NCI-H2029 treated with DMSO at 0.1 percent for 48 hours (cell line): ENCODE results near the gene IFIT3.
A peak's percentile ranks its signal among the peaks of the same experiment; 100 is the strongest.
"Not testable (repeated sequence)": the region's sequence is repeated elsewhere in the genome, so short reads cannot be mapped to it uniquely, and the experiment has no call there.

Experiments used
- DNase-seq: peaks from one replicate; lab custom pipeline; 2025; lab: John Stamatoyannopoulos, UW

IFIT3 gene

DNA sequence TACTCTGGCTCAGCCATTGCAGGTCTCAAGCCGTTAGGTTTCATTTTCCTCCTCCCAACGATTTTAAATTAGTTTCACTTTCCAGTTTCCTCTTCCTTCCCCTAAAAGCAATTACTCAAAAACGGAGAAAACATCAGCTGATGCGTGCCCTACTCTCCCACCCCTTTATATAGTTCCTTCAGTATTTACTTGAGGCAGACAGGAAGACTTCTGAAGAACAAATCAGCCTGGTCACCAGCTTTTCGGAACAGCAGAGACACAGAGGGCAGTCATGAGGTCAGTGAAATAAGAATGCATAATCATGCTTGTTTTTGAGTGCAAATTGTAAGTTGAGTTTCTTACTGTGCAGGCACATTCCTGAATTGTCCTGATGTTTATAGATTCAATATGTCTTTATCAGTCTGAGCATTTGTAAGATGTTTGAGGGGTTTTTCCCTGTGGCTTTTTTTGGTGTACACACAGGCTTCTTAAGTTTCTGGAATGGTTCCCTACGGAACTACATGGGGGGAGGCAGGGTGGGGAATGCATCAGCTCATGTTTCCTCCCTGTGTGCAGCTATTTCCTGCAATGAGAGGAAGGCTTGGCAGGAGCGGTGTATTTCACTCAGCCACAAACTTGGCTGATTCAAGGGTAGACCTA lies at the start of gene IFIT3:
Gene IFIT3 (plus strand): TSS at position 195 of the 639 bp plus-strand sequence. CDS start 77 bp downstream, at position 272.
- DNase-seq: peak; percentile 15

GRCh38 chr10:89278034-89278535 lies 49.7 kb upstream of the IFIT3 start:
- no peak for DNase-seq

GRCh38 chr10:89278900-89279392 lies 48.9 kb upstream of the IFIT3 start:
- no peak for DNase-seq

- peak; percentile 24 for DNase-seq
Observed at GRCh38 chr10:89279421-89279869, 48.4 kb upstream of the IFIT3 start.

DNA sequence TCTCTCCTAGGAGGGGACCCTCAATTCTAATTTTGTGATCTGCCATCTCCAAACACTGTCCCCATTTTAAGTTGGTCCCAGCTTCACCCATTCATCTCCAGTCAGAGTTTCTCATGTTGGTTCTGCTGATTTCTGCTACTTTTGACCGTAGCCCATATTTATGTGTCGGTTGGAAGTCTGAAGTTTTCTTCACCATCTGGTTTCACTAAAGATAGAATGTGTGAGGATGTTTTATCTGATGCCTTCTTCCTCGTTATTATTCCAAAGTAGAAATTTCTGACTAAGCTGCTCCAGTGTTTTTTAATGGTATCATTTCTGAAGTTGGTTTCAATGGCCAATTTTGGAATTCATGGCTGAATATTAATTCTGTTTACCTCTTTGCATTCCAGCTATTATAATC lies 47.3 kb upstream of the IFIT3 start:
- DNase-seq: no peak

DNA sequence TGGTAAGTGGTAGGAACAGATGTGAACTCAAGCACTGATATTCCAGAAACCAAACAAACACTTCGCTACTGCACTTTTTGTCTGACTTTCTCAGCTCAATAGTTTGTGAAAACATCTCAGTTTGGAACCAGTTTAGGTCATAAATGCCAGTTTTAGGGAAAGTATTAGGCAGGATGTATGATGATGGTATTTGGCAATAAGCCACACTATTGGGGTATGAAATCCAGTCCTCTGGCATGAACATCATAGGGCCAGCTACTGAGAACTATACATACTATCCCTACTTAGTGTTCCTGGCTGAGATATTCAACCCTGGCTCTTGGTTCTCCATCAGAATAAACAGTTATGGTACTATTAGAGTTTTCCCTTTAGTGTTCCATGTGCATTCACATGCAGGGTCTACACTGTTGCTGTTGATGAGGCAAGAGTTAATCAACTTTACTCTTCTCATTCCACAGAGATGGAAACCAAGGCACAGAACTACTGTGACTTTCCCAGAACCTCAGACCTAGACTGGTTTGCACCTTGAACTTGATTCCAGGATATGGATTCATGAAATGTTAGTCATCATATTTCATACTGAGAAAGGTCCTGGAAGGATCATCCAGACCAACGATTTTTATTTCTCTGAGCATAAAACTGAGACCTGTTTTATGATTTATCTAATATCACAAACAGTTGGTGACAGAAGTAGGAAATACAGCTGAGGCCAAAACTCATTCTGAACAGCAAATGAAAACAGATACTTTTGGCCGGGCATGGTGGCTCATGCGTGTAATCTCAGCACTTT lies 46.0 kb upstream of the IFIT3 start:
- DNase-seq: no peak

DNA sequence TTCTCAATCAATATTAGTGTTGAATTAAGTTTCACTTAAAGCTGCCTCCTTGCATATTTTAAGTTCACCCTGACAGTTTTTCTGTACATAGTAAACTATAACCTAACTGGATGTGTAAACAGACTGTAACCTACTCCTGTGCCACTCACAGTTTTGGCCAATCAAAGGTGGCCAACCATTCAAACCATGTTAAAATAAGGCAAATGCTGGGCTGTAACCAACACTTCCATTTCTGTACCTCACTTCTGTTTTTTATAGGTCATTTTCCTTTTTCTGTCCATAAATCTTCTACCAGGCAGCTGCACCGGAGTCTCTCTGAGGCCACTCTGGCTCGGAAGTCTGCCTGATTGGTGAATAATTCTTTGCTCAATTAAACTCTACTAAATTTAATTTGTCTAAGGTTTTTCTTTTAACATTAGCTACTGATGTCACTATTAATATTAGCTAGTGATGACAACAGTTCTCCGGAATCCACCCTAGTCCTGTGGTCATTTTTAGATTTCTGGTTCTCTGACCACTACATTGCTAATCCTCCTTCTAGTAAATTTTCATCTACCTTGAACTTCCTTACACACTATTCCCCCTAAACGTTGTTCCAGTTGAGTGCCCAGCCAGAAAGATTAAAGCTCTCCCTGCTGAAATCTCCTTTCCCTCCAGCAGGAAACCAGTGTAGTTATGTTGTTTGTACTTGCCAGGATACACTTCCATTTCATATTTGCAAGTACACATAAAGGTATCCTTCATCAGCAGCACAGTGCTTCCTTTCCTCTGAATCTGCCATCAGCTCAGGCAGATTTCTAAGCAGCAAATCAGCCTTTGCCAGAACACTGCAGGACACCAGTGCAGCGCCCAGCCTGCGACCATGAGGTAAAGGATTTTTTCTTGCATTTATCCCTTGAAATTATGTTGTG lies 44.5 kb upstream of the IFIT3 start:
- DNase-seq: no peak

- no peak for DNase-seq
Observed at GRCh38 chr10:89283936-89284475, 43.8 kb upstream of the IFIT3 start.

DNA sequence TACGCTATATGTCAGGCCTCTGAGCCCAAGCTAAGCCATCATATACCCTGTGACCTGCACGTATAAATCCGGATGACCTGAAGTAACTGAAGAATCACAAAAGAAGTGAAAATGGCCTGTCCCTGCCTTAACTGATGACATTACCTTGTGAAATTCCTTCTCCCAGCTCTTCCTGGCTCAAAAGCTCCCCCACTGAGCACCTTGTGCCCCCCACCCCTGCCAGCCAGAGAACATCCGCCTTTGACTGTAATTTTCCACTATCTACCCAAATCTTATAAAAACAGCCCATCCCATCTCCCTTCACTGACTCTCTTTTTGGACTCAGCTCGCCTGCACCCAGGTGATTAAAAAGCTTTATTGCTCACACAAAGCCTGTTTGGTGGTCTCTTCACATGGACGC lies 43.1 kb upstream of the IFIT3 start:
- DNase-seq: not testable (repeated sequence)

GRCh38 chr10:89285303-89285702 lies 42.5 kb upstream of the IFIT3 start:
- not testable (repeated sequence) for DNase-seq

- DNase-seq: no peak
Observed at GRCh38 chr10:89294721-89295239, 33.0 kb upstream of the IFIT3 start.

DNA sequence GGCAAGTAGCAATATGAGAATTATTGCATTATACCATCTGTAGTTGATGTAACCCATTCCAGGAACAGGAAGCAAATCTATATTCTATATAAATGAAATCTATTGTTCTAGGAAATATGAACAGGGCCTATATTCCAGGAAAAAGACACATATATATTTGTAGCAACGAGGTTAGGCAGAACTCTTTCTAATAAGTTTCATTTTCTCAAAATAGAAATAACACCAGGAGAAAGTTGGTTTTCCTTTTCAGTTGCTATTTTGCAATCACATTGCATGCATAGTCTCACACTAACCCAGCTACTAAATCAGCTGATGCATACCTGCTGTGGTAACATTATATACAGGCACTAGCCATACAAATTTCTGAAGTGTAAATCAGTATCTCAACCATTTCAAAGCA lies 32.2 kb upstream of the IFIT3 start:
- no peak for DNase-seq

DNA sequence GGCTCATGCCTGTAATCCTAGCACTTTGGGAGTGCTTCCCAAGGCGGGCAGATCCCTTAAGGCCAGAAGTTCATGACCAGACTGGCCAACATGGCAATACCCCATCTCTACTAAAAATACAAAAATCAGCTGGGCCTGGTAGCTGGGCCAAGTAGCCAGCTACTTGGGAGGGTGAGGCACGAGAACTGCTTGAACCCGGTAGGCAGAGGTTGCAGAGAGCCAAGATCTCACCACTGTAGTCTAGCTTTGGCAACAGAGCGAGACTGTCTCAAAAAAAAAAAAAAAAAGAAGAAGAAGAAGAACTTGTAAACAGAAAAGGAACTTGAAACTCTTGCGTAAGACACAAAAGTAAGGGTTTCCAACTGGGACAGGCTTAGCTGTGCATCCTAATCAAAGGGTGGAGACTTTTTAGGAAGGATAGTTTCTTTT lies 31.6 kb upstream of the IFIT3 start:
- DNase-seq: no peak

DNA sequence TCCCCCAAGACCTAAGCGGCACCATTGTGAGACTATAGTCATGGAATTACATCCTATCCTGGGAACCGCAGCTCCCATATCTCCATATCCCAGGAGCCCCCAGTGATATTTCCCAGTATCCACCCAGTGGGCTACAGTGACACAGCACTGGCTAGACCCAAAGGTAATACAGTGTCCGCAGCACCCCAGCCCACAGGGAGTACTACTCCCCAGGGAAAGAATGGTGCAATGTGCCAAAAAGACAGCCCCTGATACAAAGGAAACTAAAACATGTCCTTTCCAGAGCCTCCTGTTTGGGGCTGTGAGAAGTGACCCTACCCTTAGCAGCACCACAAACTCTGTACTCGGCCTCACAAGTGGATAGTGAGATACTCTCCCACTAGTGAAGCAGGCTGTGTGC lies 30.4 kb upstream of the IFIT3 start:
- DNase-seq: no peak

GRCh38 chr10:89297791-89298190 lies 30.0 kb upstream of the IFIT3 start:
- DNase-seq: no peak

GRCh38 chr10:89299031-89299430 lies 28.8 kb upstream of the IFIT3 start:
- DNase-seq: no peak

- no peak for DNase-seq
Observed at GRCh38 chr10:89301232-89301631, 26.6 kb upstream of the IFIT3 start.

DNA sequence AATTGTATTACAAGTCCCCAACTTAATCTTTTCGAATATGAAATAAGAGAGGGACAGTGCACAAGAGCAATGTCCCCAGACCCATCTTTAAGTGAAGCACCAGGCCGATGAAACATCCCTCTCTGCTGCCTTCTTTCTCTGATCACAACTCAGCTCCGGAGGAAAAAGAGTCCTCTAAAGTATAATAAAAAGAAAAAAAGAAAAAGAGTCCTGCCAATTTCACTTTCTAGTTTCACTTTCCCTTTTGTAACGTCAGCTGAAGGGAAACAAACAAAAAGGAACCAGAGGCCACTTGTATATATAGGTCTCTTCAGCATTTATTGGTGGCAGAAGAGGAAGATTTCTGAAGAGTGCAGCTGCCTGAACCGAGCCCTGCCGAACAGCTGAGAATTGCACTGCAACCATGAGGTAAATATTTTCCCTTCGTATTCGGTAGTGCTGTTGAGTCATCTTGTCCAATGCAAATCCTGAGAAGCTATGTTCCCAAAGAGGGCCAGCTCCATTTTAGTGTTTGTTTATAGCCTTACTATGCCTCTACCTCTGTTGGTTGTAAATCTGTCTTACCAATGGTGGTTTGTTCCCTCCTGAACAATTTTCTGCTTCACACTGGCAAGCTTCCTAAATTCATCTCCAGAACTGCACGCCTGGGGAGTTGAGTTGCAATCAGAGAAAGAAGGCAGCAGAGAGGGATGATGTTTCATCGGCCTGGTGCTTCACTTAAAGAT lies 25.9 kb upstream of the IFIT3 start, which contains the start of gene IFIT2:
Gene IFIT2 (plus strand): TSS at position 326 of the 725 bp plus-strand sequence. CDS start 78 bp downstream, at position 404.
- peak; percentile 49 for DNase-seq

- no peak for DNase-seq
Observed at GRCh38 chr10:89302625-89303024, 25.2 kb upstream of the IFIT3 start.

GRCh38 chr10:89303161-89303560 lies 24.6 kb upstream of the IFIT3 start:
- DNase-seq: no peak

DNA sequence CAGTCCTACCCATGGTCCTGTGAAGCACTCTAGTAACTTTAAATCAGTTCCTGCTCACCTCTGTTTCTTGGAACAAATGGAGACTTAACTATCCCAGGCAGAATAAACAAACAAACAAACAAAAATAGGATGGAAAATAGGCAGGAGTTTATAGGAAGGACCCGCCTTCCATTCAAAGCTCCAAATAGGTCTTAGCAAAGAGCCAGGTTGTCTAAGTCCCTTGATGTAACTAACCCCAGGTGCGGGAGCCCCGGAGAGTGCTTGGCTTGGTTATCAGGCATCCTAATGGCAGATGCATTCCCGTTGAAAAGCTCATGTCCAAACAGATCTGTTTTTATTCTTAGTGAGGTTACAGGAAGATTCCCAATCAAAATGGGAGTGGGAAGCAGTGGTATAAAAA lies 23.8 kb upstream of the IFIT3 start:
- DNase-seq: no peak
